Endothelial cell of umbilical vein (primary cell): ENCODE data around the gene ASB11. TPM values are rescaled to one million over a fixed set of nuclear protein-coding genes. Genes with fewer than 3 reads are reported as not detected.

Source experiments
- BruUV-seq: library from RNA; stranded (reverse); fragments of 400-500 nt; replicated peaks from 2 replicates; lab custom pipeline; 2021; lab: Mats Ljungman, UMichigan
- CTCF ChIA-PET: fragments of 300-600, 350-600 bp; sonication (Branson Sonifier 250); formaldehyde crosslinking; loops from one replicate; lab custom pipeline; 2021; ENCODE audit warnings: antibody characterized with exemption, inconsistent platforms; lab: Charles Lee
- POLR2A ChIA-PET: fragments of 300-600, 350-600 bp; sonication (Branson Sonifier 250); formaldehyde crosslinking; loops from one replicate; lab custom pipeline; 2021; ENCODE audit warnings: antibody characterized with exemption, inconsistent platforms; lab: Charles Lee
- DNase-seq: peaks from one replicate; pipeline ENCODE4 v3.0.0-alpha.2; 2011; ENCODE audit warnings: low read depth, low spot score
- FAIRE-seq: peaks from 2 replicates; lab custom pipeline; 2011; peaks lifted over from hg19 to GRCh38; lab: Jason Lieb, UNC
- H2AFZ ChIP-seq: 2 replicates; pipeline ENCODE4 v1.6.0; 2012; ENCODE audit warnings: low read depth, low read length, control low read depth, inconsistent platforms
- H3K27ac ChIP-seq: 2 replicates; pipeline ENCODE4 v1.5.1; 2011; ENCODE audit warnings: low read depth, mild to moderate bottlenecking, control low read depth, low read length, moderate library complexity; ENCODE audit not compliant: insufficient read depth
- H3K27me3 ChIP-seq, 2 experiments: 2 replicates each; pipeline versions ENCODE4 v1.6.0 to v1.6.1; 2011; ENCODE audit warnings: low read length in 2 of 2, mixed read lengths in 1 of 2; ENCODE audit not compliant: control insufficient read depth in 2 of 2, insufficient read depth in 2 of 2
- H3K36me3 ChIP-seq, 2 experiments: 2 replicates in 1 of 2; 3 replicates in 1 of 2; pipeline ENCODE4 v1.5.1; 2011; ENCODE audit warnings: low read length in 2 of 2, mild to moderate bottlenecking in 1 of 2, moderate library complexity in 1 of 2; ENCODE audit not compliant: control insufficient read depth in 2 of 2, insufficient read depth in 2 of 2; ENCODE audit errors: extremely low read depth in 1 of 2
- H3K4me1 ChIP-seq: 3 replicates; pipeline ENCODE4 v1.5.1; 2011; ENCODE audit warnings: mild to moderate bottlenecking, low read length; ENCODE audit not compliant: control insufficient read depth, insufficient read depth; ENCODE audit errors: extremely low read depth
- H3K4me2 ChIP-seq: 2 replicates; pipeline ENCODE4 v1.6.1; 2011; ENCODE audit warnings: low read length, control low read depth, mixed read lengths; ENCODE audit not compliant: insufficient read depth
- H3K4me3 ChIP-seq, 3 experiments: fragments of 200-600 bp in 1 of 3; sonication (generic), shearing (Covaris generic) in 1 of 3; replicated peaks in 1 of 3; 2 replicates each; pipeline ENCODE4 v1.5.1; 2011 to 2016; ENCODE audit warnings: control low read depth in 3 of 3, low read length in 3 of 3, mild to moderate bottlenecking in 2 of 3, inconsistent platforms in 1 of 3, low read depth in 1 of 3, moderate library complexity in 1 of 3; ENCODE audit not compliant: insufficient read depth in 1 of 3
- H3K79me2 ChIP-seq: 2 replicates; pipeline ENCODE4 v1.6.0; 2012; ENCODE audit warnings: low read length, inconsistent platforms; ENCODE audit not compliant: control insufficient read depth, insufficient read depth
- H3K9ac ChIP-seq: replicated peaks from 2 replicates; pipeline ENCODE3; 2011; ENCODE audit warnings: low read length, control low read depth; ENCODE audit not compliant: insufficient read depth; ENCODE audit errors: extremely low read depth
- H3K9me1 ChIP-seq: replicated peaks from 3 replicates; pipeline ENCODE4 v1.6.0; 2011; ENCODE audit warnings: mild to moderate bottlenecking, low read length; ENCODE audit not compliant: control insufficient read depth, insufficient read depth; ENCODE audit errors: extremely low read depth
- H3K9me3 ChIP-seq: replicated peaks from 2 replicates; pipeline ENCODE4 v1.5.1; 2012; ENCODE audit warnings: low read length, inconsistent platforms; ENCODE audit not compliant: control insufficient read depth, insufficient read depth
- H4K20me1 ChIP-seq: replicated peaks from 2 replicates; pipeline ENCODE3; 2011; ENCODE audit warnings: mild to moderate bottlenecking, low read length; ENCODE audit not compliant: control insufficient read depth, insufficient read depth; ENCODE audit errors: extremely low read depth
- CTCF ChIP-seq, 2 donors: IDR thresholded peaks; 1 replicate in 1 of 2; 2 replicates in 1 of 2; pipeline ENCODE4 v1.5.1; 2011; ENCODE audit warnings: low read length in 2 of 2, mild to moderate bottlenecking in 2 of 2, moderate library complexity in 2 of 2, control low read depth in 1 of 2, inconsistent platforms in 1 of 2, low read depth in 1 of 2; ENCODE audit not compliant: insufficient read depth in 1 of 2; ENCODE audit errors: extremely low read depth in 1 of 2
- EZH2 ChIP-seq: IDR thresholded peaks from 2 replicates; pipeline ENCODE4 v1.6.1; 2012; ENCODE audit warnings: borderline replicate concordance, low read depth, mild to moderate bottlenecking, moderate library complexity, low read length, inconsistent platforms; ENCODE audit not compliant: severe bottlenecking
- FOS ChIP-seq: IDR thresholded peaks from 2 replicates; pipeline ENCODE4 v1.6.1; 2011; ENCODE audit warnings: mild to moderate bottlenecking, low read length, moderate library complexity, borderline replicate concordance; ENCODE audit not compliant: insufficient read depth
- GATA2 ChIP-seq: IDR thresholded peaks from 2 replicates; pipeline ENCODE4 v1.7.0; 2011; ENCODE audit warnings: low read depth, mild to moderate bottlenecking, moderate library complexity, mixed read lengths, low read length; ENCODE audit not compliant: insufficient read length, insufficient read depth
- JUN ChIP-seq: IDR thresholded peaks from 2 replicates; pipeline ENCODE4 v1.6.1; 2011; ENCODE audit warnings: borderline replicate concordance, low read depth; ENCODE audit not compliant: insufficient read length, insufficient read depth
- MAX ChIP-seq: IDR thresholded peaks from 2 replicates; pipeline ENCODE4 v1.6.1; 2011; ENCODE audit not compliant: insufficient read depth, insufficient read length
- MYC ChIP-seq: IDR thresholded peaks from one replicate; pipeline ENCODE4 v1.6.1; 2011; ENCODE audit warnings: mild to moderate bottlenecking, low read depth, low read length
- POLR2A ChIP-seq: IDR thresholded peaks from 2 replicates; pipeline ENCODE4 v1.6.1; 2012; ENCODE audit warnings: low read depth, mild to moderate bottlenecking, control low read depth, low read length
- POLR2AphosphoS5 ChIP-seq: IDR thresholded peaks from 2 replicates; pipeline ENCODE4 v1.6.1; 2012; ENCODE audit warnings: low read depth, mild to moderate bottlenecking, control low read depth, low read length, moderate library complexity; ENCODE audit not compliant: insufficient read depth
- dilution Hi-C: fragments of 300-500 bp; cut with MboI; formaldehyde crosslinking; loops from one replicate; pipeline ENCODE4 v1.15.0; 2019; ENCODE audit warnings: low sequenced_read_pairs; ENCODE audit not compliant: extremely low pct_ligation_motif_present
- intact Hi-C: fragments of 100-400 bp; cut with micrococcal nuclease; formaldehyde crosslinking; loops from one replicate; pipeline ENCODE4 v1.10.0; 2022
- polyA plus RNA-seq, 4 experiments: library from polyadenylated mRNA; depleted of rRNA in 3 of 4; stranded (reverse) in 3 of 4; unstranded in 1 of 4; fragments of >200 nt; gene quantifications; 2 replicates each; pipeline versions ENCODE4 v1.2.1 to v1.2.3, GENCODE V29; 2011 to 2012; ENCODE audit warnings: missing spikeins in 1 of 4
- total RNA-seq: library from RNA; stranded (reverse); gene quantifications from 2 replicates; pipeline ENCODE4 v1.2.3, GENCODE V29; 2021

ASB11 gene
- total and polyA plus RNA-seq, 2 donors (not counting 3 experiments of a cell fraction or from before 2014, with no cell fraction given): 0.06 to 0.15 TPM

GRCh38 chrX:15322472-15322871, 7.0 kb upstream of the ASB11 start:
- DNase-seq (no peak), FAIRE-seq (no peak)
- Histone ChIP-seq H3K27ac (no peak overlapping the region), H2AFZ (no peak overlapping the region), H3K27me3 (no peaks in the 10 kb centered on the region), H3K9ac (no peak overlapping the region), H3K9me3 (no peaks in the 10 kb centered on the region), H3K4me1 (no peaks in the 10 kb centered on the region), H3K9me1 (no peaks in the 10 kb centered on the region), H3K4me3 (no peak overlapping the region), H4K20me1 (no peaks in the 10 kb centered on the region), H3K4me2 (no peak overlapping the region), H3K79me2 (no peaks in the 10 kb centered on the region), H3K36me3 (no peaks in the 10 kb centered on the region)
- BruUV-seq: no TSS peak
- dilution Hi-C loops (no loop called here), intact Hi-C loops (no loop called here)
- TF ChIP-seq EZH2 (no peak), MYC (no peak), POLR2A (no peak), POLR2AphosphoS5 (no peak), FOS (no peak), CTCF (IDR thresholded peaks at IDR 0.05; ENCODE audit: extremely low read depth in 1 of 2, insufficient read depth in 1 of 2, low read depth in 1 of 2, low read length in 2 of 2) (no peak), JUN (no peak), GATA2 (no peak), MAX (no peak)
- POLR2A ChIA-PET: no interaction called here
- CTCF ChIA-PET: no interaction called here
